Middle frontal gyrus (tissue), 1 donor: Measurements from ENCODE around the gene NUMB.
"Not testable (repeated sequence)": the region's sequence is repeated elsewhere in the genome, so short reads cannot be mapped to it uniquely, and the experiment has no call there.

Experiments
- DNase-seq: peaks from one replicate; pipeline ENCODE4 v3.0.0-alpha.2; 2015; ENCODE audit warnings: low spot score; ENCODE audit errors: extremely low spot score

The NUMB gene

DNA sequence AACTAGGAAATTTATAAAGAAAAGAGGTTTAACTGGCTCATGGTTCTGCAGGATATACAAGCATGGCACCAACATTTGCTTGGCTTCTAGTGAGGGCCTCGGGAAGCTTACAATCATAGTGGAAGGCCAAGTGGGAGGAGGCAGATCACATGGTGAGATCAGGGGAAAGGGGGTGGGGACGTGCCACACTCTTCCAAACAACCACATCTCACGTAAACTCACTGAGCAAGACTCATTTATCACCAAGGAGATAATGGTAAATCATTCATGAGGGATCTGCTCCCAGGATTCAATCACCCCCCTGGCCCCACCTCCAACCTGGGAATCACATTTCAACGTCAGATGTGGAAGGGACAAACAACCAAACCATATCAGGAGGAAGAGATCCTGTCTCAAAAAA, 35.8 kb downstream of the NUMB start:
- DNase-seq = no peak

DNA sequence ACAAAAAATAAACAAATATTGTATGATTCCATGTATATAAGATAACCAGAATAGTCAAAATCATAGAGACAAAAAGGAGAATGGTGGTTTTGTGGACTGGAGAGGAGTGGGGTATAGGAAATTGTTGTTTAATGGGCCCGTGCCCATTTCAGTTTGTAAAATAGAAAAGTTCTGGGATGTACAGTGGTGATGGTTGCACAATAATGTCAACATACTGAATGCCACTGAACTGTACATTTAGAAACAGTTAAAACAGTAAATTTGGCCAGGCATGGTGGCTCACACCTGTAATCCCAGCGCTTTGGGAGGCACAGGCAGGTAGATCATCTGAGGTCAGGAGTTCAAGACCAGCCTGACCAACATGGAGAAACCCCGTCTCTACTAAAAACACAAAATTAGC, 40.1 kb downstream of the NUMB start:
- DNase-seq = no peak

DNA sequence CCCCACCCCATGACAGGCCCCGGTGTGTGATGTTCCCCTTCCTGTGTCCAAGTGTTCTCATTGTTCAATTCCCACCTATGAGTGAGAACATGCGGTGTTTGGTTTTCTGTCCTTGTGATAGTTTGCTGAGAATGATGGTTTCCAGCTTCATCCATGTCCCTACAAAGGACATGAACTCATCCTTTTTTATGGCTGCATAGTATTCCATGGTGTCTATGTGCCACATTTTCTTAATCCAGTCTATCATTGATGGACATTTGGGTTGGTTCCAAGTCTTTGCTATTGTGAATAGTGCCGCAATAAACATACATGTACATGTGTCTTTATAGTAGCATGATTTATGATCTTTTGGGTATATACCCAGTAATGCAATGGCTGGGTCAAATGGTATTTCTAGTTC, 52.1 kb downstream of the NUMB start:
- not testable (repeated sequence) for DNase-seq

DNA sequence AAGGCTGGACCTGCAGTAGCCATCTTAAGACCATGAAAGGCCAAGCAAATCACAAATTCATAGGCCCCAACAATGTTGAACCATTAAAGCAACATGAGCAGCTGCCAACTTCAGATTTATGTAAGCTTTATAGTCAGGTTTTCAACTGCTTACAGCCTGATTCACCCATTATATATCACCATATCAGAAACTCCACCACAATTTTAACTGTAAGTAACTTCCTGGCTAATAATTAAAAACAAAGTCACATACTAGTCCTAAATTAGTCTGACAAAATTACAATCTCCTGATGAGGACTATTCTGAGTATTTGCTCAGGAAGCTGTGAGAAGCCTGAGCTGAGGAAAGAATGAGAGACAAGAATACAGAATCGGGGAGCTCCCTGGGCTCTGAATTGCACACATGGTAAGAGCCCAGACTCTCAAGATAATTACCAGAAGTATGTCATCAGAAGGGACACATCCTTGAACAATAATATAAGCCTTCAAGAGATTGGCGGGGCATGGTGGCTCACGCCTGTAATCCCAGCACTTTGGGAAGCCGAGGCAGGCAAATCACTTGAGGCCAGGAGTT, 55.1 kb downstream of the NUMB start:
- DNase-seq = no peak

DNA sequence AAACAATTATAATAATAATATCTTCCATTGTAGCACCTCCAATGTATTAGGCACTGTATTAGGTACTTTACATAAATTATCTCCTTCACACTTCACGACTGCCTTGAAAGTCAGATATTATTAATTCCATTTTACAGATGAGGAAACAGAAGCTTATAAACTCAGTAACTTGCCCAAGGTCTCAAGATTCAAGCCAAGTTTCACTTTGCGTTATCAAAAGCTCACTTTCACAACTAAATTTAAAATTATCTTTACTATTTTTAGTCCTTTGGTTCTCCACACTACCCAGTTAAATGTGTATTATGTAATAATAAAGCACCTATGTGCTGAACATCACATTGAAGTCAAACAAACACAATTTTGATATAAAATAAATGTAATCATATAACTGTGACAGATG, 55.8 kb downstream of the NUMB start:
- no peak for DNase-seq

GRCh38 chr14:73397810-73398209, 60.5 kb downstream of the NUMB start:
- DNase-seq = no peak

DNA sequence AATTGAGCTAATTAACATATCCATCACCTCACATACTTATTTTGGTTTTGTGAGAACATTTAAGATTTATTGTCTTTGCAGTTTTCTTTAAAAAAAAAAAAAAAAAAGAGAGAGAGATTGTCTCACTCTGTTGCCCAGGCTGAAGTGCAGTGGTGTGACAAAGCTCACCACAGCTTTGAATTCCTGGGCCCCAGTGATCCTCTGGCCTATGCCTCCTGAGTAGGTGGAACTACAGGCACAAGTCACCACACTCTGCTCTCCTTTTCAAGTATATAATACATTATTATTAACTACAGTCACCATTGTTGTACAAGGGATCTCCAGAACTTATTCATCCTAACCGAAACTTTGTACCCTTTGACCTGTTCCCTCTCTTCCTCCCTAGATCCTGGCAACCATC, 64.0 kb downstream of the NUMB start:
- no peak for DNase-seq

DNA sequence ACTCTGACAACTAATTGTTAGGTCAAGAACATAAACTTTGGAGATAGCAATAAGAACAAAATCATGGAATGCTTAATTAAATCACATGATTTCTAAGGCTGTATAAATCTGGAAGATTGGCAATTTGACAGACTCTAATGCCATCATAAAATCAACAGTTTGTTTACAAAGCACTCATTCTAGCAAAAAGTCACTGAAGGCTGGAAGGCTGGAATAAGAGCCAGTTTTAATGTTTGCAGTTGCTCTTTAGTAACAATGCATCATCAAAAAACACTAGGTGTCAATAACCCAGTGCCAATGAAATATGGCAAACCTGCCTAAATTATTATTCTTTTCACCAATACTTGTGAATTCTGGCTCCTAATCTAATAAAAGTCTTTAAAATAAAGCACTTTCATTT, 65.0 kb downstream of the NUMB start:
- no peak for DNase-seq

DNA sequence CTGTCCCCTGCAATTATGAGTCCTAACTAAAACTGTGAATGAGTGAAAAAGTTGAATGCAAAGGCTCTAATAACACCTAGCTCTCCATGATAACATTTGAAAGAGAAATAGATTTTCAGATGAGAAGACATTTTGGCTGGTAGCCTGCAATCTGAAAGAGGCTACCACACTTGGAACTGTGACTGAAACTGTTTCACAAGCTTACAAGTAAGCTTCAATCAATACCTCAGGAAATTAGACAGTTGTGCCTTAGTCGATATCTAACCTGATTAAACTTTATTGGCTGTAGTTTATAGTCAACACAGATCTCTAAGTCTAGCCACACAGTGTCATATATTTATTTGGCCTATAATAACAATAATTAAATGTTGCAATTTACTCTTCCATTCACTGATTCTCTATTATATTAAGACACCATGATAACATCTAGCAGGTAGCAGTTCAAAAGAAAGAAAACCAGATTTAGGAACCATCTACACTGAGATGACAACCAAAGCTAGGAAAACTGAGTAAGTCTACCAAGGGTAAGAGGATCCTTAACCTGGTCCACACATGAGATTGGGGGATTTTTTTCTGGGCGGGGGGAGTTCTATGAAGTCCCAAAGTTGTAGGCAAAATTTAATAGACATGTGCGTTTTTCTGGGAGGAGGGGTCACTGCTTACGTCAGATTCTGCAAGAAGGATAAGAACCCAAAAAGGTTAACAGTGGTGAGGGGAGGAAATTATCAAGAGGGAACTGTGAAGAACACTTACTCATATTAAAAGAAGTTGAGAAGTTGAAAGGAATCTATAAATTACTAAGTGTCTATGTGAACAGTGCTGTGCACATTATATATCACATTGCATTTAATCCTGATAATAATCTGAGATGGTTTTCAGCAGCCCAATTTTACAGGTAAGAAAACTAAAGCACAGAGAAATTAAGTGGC, 65.8 kb downstream of the NUMB start:
- no peak for DNase-seq

GRCh38 chr14:73387860-73388259, 70.5 kb downstream of the NUMB start:
- DNase-seq = not testable (repeated sequence)

DNA sequence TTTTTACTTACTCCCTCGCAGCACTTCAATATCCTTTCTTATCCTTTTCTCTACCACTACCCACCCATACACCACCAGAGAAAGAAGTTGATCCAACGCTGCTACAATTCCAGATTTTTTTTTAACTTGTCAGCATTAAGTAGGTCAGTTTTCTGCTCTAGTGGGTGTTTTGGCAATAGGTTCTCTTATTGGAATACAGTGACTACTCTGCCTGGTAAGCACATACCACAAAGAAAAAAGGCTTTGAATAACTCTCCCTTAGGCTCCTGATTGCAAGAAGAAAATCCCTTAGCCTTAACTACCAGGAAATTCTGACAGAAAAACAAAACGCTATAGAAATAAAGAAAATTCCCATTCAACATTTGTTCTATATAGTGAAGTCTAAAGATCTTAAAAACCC, 72.0 kb downstream of the NUMB start:
- DNase-seq = no peak

DNA sequence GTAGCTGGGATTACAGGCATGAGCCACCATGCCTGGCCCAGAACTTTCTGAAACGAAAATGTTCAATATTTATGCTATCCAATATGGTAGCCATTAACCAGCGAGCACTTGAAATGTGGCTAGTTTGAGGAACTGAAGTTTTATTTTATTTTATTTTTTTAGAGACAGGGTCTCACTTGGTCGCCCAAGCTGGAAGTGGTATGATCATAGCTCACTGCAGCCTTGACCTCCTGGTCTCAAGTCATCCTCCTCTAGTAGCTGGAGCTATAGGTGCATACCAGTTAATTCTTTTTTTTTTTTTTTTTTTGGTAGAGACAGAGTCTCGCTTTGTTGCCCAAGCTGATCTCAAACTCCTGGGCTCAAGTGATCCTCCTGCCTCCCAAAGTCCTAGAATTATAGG, 73.3 kb downstream of the NUMB start:
- not testable (repeated sequence) for DNase-seq

DNA sequence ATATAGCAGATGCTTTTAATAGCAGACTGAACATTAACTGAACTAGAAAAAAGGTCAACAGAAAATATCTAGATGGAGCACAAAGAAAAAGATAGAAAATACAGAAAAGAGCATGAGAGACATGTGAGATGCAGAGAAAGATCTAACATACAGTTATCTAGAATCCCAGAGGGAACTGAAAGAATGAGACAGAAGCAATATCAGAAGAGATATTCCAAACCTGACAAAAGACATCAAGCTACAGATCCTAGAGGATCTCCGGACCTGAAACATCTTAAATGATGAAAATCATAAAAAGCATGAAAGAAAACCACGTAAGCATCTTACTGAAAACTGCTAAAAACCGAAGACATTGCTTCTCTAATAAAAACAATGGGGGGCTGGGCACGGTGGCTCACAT, 75.0 kb downstream of the NUMB start:
- DNase-seq = no peak

GRCh38 chr14:73381380-73382013, 76.8 kb downstream of the NUMB start:
- DNase-seq = no peak

DNA sequence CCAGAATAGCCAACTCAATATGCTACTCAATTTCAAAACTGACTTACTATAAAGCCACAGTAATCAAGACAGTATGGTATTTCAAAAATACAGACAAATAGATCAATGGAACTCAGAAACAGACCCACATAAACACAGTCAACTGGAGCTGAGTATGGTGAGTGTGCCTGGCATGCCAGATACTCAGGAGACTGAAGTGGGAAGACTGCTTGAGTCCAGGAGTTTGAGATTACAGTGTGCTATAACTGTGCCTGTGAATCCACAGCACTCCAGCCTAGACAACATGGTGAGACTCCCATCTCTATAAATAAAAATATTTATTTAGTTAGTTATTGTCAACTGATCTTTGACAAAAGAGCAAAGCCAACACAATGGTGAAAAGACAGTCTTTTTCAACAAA, 81.8 kb downstream of the NUMB start:
- DNase-seq = no peak

- DNase-seq = no peak
These were observed 82.5 kb downstream of the NUMB start for GRCh38 chr14:73375861-73376260.

DNA sequence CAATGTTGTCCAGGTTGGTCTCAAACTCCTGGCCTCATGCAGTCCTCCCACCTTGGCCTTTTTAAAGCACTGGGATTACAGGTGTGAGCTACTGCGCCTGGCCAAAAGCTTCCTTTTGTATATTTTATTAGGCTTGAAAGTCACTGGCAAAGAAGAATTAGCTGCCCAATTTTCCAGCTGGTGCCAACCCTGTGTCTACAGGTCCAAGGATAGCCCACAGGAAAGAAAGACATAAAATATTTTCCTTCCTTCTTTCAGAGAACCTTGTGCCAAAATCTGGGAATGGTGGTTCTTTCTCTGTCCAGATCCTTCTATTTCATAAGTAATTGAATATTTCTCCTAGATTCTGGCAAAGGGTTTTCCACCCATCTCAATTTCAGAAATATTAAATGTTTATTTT, 84.1 kb downstream of the NUMB start:
- DNase-seq = no peak

- no peak for DNase-seq
These were observed 85.8 kb downstream of the NUMB start for GRCh38 chr14:73372529-73372928.

DNA sequence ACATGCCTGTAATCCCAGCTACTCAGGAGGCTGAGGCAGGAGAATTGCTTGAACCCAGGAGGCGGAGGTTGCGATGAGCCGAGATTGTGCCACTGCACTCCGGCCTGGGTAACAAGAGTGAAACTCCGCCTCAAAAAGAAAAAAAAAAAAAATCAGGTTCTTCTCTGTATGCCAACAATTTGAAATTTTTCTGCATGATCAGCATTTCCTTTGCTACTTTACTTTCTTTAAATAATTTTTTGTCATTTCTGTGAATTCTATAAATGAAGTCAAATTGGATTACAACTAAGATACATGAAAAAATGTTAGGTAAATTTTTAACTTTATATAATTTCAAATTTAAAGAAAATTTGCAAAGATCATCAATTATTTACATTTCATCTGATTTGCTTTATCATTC, 87.8 kb downstream of the NUMB start:
- no peak for DNase-seq

GRCh38 chr14:73369428-73369827, 88.9 kb downstream of the NUMB start:
- DNase-seq = no peak

- no peak for DNase-seq
These were observed 89.7 kb downstream of the NUMB start for GRCh38 chr14:73368616-73369015.

- no peak for DNase-seq
These were observed 92.6 kb downstream of the NUMB start for GRCh38 chr14:73365727-73366126.

DNA sequence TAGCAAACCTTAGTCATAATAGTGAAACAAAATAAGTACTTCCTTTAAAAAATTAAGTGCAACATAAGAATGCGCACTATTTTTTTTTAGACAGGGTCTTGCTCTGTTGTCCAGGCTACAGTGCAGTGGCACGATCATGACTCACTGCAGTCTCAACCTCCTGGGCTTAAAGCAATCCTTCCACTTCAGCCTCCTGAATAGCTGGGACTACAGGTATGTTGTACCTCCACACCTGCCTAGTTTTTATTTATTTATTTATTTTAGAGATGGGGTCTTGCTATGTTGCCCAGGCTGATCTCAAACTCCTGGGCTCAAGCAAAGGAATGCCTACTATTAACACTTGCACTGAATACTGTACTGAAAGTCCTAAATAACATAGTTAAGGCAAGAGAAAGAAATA, 93.8 kb downstream of the NUMB start:
- no peak for DNase-seq
